HG03025 (cell line): ENCODE data around the gene RTN4R.

Experiments
- ATAC-seq: cut with Tn5 transposase; IDR thresholded peaks from one replicate; pipeline ENCODE4 v1.9.1; 2021; ENCODE audit warnings: mild to moderate bottlenecking, moderate library complexity; ENCODE audit not compliant: unreplicated experiment, low FRiP score

RTN4R gene

DNA sequence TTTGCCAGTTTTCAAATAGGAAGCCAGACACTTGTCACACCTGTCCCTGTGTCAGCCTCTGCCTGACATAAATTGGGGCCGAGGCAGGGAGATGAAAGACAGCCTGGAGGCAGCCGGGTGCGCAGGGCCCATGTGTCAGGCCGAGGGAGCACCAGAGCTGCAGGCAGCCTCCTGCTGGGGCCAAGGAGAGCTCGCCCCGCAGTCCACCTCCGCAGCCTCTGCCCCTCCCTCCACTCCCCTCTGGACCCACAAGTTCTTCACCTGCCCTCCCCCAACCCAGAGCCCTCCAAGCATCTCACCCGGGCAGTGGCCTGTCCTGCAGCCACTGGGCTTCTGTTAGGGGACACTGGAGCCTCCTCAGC, 8.8 kb downstream of the RTN4R start:
- no peak for ATAC-seq

DNA sequence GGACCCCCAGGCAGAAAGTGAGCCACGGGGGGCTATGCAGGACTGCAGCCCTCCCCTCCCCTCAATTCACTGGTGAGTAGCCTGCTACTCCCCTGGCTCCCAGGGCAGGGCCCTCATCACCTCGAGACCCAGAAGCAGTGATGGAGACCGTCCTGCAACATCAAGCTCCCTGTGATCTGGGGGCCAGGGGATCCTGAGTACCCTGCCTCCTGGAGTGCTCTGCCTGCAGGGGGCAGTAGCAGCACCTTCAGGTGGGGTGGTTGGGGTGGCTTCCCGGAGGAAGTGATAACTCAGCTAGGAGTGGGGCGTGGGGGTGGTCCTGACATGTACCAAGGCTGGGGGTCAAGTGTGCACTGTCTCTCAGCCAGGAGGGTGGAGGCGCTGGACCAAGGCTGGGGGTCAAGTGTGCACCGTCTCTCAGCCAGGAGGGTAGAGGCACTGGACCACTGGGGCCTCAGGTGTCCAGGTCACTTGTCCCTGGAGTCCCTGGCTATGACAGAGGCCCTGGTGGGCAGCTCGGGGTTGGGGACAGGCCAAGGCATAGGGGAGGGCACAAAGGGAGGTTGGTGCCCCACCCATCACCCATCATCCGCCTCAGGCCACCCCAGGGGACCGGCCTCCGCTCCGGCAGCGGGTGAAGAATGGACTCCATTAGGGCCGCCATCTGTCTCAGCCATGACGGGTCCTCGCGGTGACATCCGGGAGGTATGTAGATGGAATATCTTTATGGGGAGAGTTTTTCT, 9.4 kb downstream of the RTN4R start:
- ATAC-seq: no peak

DNA sequence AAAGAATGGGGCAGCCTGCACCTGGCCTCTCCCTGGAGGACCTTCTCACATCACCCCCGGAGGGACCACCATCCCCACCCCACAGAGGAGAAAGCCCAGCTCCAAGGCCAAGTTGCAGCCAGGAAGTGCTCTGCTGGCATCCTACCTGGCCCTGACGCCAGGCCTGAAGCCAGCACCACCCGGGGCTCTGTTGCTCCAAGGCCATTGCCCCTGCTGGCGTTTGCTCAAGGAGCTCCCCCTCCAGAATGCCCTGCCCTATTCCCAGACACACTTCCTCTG, 10.2 kb downstream of the RTN4R start:
- ATAC-seq: no peak

DNA sequence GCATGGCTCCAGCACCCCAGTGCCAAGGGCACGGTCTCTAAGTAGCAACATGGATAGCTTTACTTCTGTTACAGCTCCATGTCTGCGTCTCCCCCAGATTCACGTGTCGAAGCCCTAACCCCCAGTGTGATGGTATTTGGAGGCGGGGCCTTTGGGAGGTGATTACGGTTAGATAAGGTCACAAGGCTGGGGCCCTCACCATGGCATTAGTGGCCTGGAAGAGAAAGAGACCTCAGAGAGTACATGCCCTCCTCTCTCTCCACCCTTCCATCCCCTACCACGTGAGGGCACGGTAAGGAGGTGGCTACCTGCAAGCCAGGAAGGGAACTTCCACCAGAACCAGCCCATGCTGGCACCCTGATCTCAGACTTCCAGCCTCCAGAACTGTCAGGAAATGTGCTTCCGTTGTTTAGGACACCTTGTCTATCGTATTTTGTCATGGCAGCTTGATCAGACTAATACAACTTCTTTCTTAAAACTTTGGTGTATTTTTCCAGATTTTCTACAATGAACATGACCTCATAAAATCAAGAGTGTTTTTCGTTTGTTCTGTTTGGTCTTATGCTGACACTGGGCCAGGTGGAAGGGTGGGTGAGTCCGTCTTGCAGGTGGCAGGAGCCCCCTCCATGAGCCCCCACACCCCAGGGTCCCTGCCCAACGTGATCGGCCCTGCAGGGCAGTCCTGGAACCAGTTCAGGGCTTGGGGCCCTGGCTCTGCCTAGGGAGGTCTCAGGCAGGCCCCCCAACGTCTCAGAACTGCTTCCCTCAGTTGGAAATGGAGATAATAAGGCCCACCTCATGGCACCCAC, 10.7 kb downstream of the RTN4R start:
- ATAC-seq: no peak

DNA sequence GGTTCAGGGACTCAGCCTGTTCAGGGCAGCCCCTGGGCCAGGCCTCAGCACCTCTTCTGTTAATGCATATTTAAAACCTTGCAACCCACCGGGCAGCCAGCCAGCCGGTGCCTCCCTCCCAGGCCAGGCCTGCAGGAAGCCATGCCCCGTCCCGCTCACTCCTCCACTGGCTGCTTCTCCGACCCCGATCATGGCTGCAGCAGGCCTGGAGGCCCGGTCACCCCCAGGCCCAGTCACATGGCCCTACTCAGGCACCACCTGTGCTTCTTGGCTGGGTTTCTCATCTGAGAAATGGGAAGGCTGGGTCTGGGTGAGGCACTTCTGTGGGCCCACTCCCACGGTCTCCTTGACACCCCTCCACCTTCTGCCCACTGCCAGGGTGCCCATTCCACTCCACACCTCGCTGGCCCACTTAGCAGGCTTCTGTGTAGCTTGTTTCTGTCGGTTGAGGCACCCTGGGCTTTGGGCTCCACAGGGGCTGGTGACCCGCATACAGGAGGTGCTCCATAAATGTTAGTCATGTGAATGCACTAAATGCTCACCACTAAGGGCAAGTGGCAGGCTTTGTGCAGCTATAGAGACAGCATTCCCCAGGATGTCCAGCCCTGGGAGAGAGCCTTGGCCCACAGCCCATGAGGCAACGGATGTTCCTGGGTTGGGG, 11.4 kb downstream of the RTN4R start:
- no peak for ATAC-seq

DNA sequence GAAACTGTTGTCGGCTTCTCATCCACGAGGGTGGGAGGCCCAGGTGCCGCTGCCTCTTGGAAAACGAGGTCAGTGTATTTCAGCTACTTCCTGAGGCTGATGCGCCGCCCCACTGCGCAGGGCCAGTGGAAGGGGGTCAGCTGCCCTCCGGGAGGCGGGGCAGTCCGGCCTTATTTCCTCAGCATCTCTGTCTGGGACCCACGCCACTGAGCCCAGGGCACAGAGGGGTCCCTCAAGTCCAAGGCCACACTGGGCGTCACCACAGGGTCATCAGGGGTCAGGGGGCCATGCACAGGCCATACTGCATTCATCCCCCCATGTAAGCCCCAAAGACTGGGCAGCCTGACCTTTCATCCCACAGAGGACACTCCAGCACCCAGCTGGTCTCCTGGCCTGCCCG, 12.1 kb downstream of the RTN4R start:
- no peak for ATAC-seq

DNA sequence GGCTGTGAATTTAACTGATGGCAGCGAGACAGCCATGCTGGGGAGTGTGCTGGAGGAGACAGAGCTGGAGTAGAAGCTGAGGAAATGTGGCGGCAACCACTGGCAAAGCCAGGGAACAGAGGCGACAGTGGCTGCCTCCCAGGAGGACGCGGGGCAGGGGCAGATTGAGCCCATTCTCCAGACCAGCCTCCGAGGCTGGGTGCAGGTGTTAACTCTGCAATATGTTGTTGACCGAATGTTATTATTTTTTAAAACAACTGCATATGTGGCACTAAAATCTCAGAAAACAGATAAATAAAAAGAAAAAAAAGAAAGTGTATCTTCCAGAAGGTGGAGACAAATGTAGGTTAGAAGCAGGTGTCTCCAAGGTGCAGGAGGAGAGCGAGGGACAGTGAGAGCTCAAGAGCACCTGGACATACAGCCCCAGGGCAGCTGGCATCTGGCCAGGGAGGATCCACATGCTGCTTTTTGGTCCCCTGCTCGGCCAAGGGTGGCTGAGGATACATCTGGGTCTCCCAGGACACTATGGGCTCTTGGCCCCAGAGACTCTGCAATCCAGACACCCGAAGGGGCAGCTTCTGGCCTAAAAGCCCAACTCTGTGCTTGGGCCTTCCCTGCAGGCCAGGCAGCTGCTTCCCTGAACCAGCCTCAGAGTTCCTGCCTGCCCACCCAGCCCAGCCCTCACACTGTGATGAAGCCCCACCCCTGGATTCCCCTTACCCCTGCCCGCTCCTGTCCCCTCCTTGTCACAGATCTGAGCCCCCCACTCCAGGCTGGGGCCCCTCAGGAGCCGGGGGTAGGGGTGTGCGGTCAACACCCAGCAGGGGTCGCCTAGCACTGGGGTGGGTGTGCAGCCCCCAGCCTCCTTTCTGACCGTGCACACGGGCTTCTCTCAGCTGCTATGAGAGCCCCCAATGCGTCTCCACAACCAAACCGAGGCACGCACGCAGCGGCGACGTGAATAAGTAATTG, 12.9 kb downstream of the RTN4R start:
- ATAC-seq: no peak

DNA sequence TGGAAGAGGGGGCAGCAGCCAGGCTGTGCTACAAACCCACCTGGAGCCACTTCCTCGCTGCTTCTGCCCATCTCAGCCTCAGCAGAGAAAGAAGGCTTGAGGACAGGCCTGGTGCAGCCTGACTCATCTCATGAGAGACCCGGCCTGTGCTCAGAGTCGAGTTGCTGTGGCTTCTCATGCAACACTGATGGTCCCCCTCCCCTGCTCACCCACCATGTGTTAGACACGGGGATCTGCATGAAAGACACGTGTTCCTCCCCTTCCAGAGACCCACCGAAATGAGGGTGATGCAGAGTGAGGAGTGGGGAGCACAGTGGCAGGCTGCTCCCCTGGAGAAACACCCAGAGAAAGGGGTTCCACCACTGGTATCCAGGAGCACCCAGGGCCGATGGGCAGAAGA, 15.0 kb downstream of the RTN4R start:
- no peak for ATAC-seq

DNA sequence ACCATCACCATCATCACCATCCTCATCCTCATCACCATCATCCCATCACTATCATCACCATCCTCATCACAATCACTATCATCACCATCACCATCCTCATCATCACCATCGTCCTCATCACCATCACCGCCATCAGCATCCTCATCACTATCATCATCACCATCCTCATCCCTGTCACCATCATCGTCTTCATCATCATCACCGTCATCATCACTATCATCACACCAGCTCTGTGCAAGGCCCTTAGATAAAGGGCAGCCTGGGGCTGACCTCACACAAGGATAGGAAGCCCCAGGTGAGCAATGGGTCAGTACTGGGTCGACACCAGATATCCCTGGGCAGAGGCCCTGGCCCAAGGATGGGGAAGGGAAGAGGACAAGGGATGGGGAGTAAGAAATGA, 16.1 kb downstream of the RTN4R start:
- ATAC-seq: no peak

DNA sequence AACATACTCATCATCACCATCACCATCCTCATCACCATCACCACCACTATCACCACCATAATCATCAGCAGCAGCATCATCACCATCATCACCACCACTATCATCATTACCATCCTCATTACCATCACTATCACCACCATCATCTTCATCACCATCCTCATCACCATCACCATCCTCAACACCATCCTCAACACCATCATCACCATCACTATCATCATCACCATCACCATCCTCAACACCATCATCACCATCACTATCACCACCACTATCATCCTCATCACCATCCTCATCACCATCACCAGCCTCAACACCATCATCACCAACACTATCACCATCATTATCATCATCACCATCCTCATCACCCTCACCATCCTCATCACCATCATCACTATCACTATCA, 16.6 kb downstream of the RTN4R start:
- no peak for ATAC-seq

DNA sequence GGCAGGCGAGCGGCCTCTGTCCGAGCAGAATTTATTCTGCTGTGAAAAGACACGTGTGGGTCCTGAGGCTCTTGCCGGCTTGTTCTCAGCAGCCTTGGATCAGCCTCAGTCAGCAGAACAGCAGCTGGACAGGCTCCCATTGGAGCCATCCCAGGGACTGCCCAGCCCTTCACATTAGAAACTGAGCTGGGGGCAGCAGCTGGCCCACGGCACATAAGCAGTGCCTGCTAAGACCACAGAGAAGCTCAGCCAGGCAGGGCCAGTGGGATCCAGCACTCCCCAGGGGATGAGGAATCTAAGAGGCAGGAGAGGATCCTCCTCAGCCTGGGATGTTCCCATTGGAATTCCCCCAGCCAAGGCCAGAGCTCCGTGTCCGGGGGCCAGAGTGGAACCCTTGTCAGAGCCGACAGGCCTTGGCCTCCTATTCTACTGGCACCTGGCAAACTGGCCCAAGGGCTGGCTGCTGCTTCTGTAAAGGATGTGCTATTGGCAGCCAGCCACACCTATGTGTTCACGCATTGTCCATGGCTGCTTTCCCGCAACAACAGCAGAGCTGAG, 18.2 kb downstream of the RTN4R start:
- no peak for ATAC-seq

DNA sequence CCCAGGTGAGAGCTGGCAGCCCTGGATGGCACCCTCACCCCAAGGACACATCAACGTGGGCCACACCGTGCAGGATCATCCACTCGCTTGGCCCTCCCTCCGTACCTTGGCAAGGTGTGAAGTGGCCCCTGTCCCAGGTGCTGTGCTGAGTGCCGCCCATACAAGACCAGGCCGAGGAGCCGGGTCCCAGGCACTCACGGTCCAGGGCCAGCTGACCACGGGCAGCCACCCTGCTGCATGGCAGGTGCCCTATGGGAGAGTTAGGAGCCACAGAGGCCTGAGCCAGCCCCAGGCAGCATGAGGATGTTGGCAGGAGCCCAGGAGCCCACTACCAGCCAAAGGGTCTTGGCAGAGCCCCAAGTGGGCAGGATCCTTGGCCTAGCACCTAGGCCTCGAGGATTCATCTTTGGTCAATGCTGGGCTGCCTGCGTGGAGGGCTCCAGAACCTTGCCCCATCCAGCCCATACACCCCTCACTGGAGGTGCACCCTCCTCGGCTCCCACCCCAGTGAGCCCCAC, 19.6 kb downstream of the RTN4R start:
- no peak for ATAC-seq

DNA sequence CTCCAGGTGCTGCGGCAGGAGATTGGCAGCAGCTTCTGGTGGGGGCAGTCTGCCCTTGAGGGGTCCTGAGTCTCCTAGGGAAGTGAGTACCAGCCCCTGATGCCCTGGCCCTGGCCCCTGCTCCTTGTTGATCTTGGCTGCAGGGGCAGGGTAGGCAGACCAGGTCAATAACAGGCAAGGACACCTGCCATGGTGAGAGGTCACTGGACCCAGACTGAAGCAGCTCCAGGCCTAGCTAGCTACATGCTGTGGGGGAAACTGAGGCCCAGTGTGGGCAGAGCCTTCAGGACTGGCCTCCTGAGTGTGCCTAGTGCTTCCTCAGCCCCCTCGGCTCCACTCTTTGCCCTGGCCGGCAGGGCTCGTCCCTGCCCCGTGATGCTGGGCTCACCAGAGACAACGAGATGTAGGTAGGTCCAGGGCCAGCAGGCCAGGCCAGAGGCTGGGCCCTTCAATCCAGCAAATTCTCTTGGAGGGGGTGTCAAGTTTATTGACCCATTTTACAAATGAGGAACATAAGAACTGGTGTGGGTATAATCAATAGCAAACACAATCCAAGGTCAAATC, 20.4 kb downstream of the RTN4R start:
- ATAC-seq: no peak

DNA sequence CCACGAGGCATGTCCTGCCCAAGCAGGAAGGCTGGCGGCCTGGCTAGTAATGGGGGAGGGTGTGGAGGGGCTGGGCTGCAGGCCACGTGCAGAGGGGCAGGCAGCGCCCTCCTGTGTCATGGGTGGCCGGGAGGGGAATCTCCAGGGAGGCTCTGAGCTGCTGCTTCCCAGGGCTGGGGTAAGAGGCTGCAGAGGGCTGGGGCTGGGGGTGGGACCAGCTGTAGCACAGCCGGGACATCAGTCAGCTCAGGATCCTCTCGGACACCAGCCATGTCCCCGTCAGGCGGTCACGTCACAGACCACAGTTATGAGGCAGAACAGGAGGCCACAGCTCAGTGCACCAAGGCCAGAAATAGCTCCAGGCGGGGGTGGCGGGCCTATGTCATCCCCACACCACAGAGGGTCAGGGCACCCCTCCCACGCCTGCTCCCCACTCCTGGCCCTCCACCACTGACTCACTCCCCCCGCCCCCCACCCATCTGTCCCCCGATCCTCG, 21.1 kb downstream of the RTN4R start:
- ATAC-seq: no peak

DNA sequence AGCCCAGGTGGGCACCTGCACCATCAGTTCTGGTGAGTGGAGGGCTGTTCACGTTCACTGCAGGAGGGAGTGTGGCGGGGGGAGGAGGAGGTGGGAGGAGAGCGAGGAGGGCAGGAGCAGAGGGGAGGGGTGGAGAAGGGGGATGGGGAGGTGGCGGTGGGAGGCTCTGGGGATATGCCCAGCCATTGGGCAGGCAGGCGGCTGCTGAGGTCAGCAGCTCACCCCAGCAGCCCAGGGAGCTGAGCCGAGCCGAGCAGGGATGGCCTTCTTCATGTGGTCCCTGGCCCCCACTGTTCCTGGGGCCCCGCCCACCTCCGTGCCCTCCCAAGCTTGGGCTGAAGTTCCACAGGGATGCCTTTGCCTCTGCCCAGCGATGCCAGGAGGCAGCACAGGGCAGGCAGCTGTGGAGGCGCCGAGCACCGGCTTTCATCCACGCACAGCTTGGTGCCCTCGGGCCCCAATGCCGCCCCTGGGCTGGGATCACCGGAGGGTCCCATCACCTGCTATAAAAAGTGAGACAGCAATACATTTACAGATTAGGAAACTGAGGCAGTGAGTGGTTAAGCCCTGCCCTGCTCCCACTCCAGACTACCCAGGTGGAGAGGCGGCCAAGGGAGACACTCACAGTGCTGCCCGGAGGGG, 21.6 kb downstream of the RTN4R start:
- no peak for ATAC-seq

DNA sequence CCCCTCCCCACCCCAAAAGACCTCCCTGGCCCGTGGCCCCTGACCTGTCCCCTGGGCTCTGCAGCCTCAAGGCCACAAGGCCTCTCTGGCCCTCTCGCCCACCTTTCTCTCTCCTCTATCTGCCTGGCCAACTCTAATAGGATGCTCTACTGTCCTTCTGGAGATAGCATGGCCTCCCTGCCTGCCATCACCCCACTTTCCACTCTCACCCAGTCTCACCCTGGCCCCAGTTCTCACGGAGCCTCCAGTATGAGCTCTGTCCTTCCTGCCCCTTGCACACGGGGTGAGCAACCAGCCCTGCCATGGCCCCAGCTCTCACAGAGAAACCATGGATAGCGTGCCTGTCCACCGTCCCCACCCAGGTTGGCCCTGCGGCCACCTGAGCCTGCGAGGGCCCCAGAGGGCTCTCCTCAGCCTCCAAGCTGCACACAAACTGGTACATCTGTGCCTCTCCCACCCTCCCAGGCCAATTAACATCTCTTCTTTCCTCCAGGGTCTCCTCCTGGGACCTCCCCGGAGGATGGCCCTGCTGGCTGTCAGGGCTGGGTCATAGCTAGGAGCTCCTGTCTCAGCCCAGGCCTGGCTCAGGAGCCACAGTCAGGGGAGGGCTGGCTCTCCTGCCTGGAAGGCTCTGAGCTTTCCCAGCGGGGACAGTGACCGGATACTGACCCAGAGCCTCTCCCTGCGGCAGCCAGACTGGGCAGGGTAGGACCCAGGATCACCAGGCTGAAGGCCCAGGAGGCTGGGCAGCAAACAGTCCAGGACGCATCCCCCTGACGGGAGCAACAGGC, 22.3 kb downstream of the RTN4R start:
- no peak for ATAC-seq

DNA sequence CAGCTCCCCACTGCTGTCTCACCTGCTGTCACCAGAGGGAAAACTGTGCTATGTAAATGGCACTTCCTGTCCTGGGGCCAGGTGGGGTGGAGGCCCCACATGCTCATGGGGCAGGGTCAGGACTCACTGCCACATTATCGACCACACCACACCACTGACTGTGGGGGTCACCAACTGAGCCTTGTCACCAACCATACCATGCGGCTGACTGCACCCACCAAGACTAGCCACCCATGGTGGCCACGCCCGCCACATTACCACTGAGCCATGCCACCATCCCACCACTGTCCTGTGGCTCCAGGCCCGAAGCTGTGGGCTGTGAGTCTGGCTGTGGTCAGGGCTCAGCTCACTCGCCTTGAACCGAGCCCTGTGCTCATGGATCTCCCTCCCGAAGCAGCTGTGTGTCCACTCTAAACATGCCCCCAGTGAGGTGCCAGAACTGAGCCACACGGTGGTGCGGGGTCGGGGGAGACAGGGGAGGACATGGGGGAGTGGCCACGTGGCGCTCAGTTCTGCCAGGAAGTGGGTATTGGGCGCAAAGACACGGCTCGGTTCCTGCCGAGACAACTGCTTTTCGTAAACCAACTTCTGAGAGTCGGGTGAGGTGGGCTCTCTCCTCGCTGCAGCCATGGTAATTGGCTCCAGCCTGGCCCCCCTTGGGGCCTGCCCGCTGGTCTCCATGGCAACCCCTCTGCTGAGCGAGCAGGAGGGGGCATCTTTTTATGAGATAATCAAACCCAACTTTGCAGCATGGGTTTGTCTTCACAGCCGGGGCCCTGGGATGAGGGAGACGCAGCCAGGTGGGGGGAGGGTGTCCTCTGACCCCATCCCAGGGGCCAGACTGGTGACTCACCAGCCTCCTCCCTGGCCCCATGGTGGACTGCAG, 23.2 kb downstream of the RTN4R start:
- no peak for ATAC-seq
